K562 (cell line): ENCODE measurements around the gene NUSAP1. TPM values are rescaled to one million over a fixed set of nuclear protein-coding genes. Genes with fewer than 3 reads are reported as not detected.

Experiments
- CBFA2T3 ChIP-seq: fragments of 450-650 bp; IDR thresholded peaks from 2 replicates; pipeline ENCODE4 v1.6.1; 2017
- CBX2 ChIP-seq: fragments of 200-600 bp; sonication (generic); IDR thresholded peaks from one replicate; pipeline ENCODE4 v1.6.1; 2012; ENCODE audit warnings: mild to moderate bottlenecking, low read length, inconsistent platforms; ENCODE audit not compliant: insufficient read depth, poor library complexity, severe bottlenecking
- CBX8 ChIP-seq: fragments of 200-600 bp; sonication (generic); IDR thresholded peaks from 2 replicates; pipeline ENCODE4 v1.6.1; 2012; ENCODE audit warnings: borderline replicate concordance, mixed run types, low read depth, mild to moderate bottlenecking, moderate library complexity, mixed read lengths, low read length, control low read depth, inconsistent platforms; ENCODE audit not compliant: poor library complexity, severe bottlenecking; ENCODE audit errors: extremely low read depth
- CTBP1 ChIP-seq: fragments of 450-650 bp; IDR thresholded peaks from 2 replicates; pipeline ENCODE4 v1.6.1; 2016; ENCODE audit warnings: borderline replicate concordance
- DACH1 ChIP-seq: fragments of 450-650 bp; IDR thresholded peaks from 2 replicates; pipeline ENCODE4 v1.6.1; 2018; ENCODE audit not compliant: partially characterized antibody
- E2F5 ChIP-seq: sonication (generic); formaldehyde crosslinking; IDR thresholded peaks from 2 replicates; pipeline ENCODE4 v1.8.0; 2022; ENCODE audit warnings: mild to moderate bottlenecking, missing genetic modification reagents
- FIP1L1 ChIP-seq: fragments of 200-400 bp; formaldehyde crosslinking; IDR thresholded peaks from 2 replicates; pipeline ENCODE4 v1.6.1; 2018; ENCODE audit warnings: mild to moderate bottlenecking, low read depth, low read length; ENCODE audit not compliant: poor library complexity, severe bottlenecking
- FOXA1 ChIP-seq: fragments of 450-650 bp; IDR thresholded peaks from 2 replicates; pipeline ENCODE4 v1.6.1; 2016; ENCODE audit warnings: mild to moderate bottlenecking, borderline replicate concordance
- HDAC1 ChIP-seq, 2 experiments: fragments of 450-650 bp; IDR thresholded peaks; 2 replicates each; pipeline ENCODE4 v1.6.1; 2016 to 2017; ENCODE audit warnings: inconsistent platforms in 1 of 2, mild to moderate bottlenecking in 1 of 2, moderate library complexity in 1 of 2
- HNRNPLL ChIP-seq: fragments of 200-400 bp; formaldehyde crosslinking; IDR thresholded peaks from 2 replicates; pipeline ENCODE4 v1.6.1; 2017; ENCODE audit warnings: low read length, low read depth, mild to moderate bottlenecking; ENCODE audit not compliant: poor library complexity, severe bottlenecking
- JUN ChIP-seq, 2 experiments: sonication (generic) in 1 of 2; formaldehyde crosslinking in 1 of 2; IDR thresholded peaks; 2 replicates each; pipeline versions ENCODE4 v1.6.1 to v1.8.0; 2012 to 2022; ENCODE audit warnings: borderline replicate concordance in 2 of 2, mild to moderate bottlenecking in 2 of 2, improper control_type of control experiment in 1 of 2, low read depth in 1 of 2, low read length in 1 of 2, missing genetic modification reagents in 1 of 2
- NEUROD1 ChIP-seq: fragments of 150-350 bp; IDR thresholded peaks from 2 replicates; pipeline ENCODE4 v1.6.1; 2014; ENCODE audit warnings: borderline replicate concordance, low read length, low read depth; ENCODE audit not compliant: partially characterized antibody
- PBX2 ChIP-seq, 2 experiments: IDR thresholded peaks in 1 of 2; conservative IDR thresholded peaks in 1 of 2; 2 replicates each; pipeline ENCODE4 v1.6.1; 2016; ENCODE audit warnings: low read depth in 2 of 2, mild to moderate bottlenecking in 1 of 2, missing compliant biosample characterization in 1 of 2, missing genetic modification characterization in 1 of 2, moderate library complexity in 1 of 2
- POLR2A ChIP-seq: fragments of 450-650 bp; conservative IDR thresholded peaks from 2 replicates; pipeline ENCODE4 v1.6.1; 2016
- SIN3A ChIP-seq, 2 experiments: fragments of 150-350 bp in 1 of 2; IDR thresholded peaks; 2 replicates each; pipeline ENCODE4 v1.6.1; 2011 to 2016; ENCODE audit warnings: borderline replicate concordance in 2 of 2, low read depth in 2 of 2, low read length in 2 of 2, mild to moderate bottlenecking in 2 of 2, moderate library complexity in 2 of 2; ENCODE audit not compliant: control insufficient read depth in 1 of 2
- SP2 ChIP-seq: IDR thresholded peaks from 2 replicates; pipeline ENCODE4 v1.6.1; 2011; ENCODE audit warnings: mild to moderate bottlenecking, low read depth, low read length, moderate library complexity; ENCODE audit not compliant: poor library complexity, severe bottlenecking; ENCODE audit errors: extremely low read depth
- SPI1 ChIP-seq: IDR thresholded peaks from 2 replicates; pipeline ENCODE4 v1.6.1; 2011; ENCODE audit warnings: low read depth, low read length, control low read depth, borderline replicate concordance
- YBX1 ChIP-seq: fragments of 450-650 bp; IDR thresholded peaks from 2 replicates; pipeline ENCODE4 v1.7.1; 2016; ENCODE audit warnings: mild to moderate bottlenecking
- ZBTB1 ChIP-seq: sonication (generic); formaldehyde crosslinking; IDR thresholded peaks from 2 replicates; pipeline ENCODE4 v1.8.1; 2023; ENCODE audit warnings: missing genetic modification reagents, low read depth, mild to moderate bottlenecking, borderline replicate concordance
- ZNF232 ChIP-seq: sonication (generic); formaldehyde crosslinking; IDR thresholded peaks from 2 replicates; pipeline ENCODE4 v1.8.0; 2022; ENCODE audit warnings: mild to moderate bottlenecking, missing genetic modification reagents
- polyA plus RNA-seq, 8 experiments: library from polyadenylated mRNA; depleted of rRNA in 4 of 8; stranded (reverse) in 5 of 8; unstranded in 3 of 8; fragments of >200 nt; fragmentation: Nextera tagmentation in 2 of 8; fragmentation: Illumina TruSeq in 1 of 8; extraction: Ambion mirVana in 2 of 8; extraction: Trizol in 1 of 8; gene quantifications; 2 replicates each; pipeline versions ENCODE4 v1.2.1 to v1.2.3, GENCODE V29; 2011 to 2014; ENCODE audit warnings: inconsistent platforms in 1 of 8, missing spikeins in 1 of 8
- total RNA-seq, 7 experiments: library from RNA; depleted of rRNA in 6 of 7; stranded (reverse); fragments of >200 nt in 6 of 7; fragmentation: Illumina TruSeq in 2 of 7; extraction: Trizol in 2 of 7; gene quantifications; 2 replicates each; pipeline versions ENCODE4 v1.2.1 to v1.2.3, GENCODE V29; 2011 to 2021; ENCODE audit warnings: low replicate concordance in 1 of 7

NUSAP1 gene
- total and polyA plus RNA-seq, 9 of the 15 experiments (the other 6 are each of a cell fraction or from before 2014, with no cell fraction given), result 119 to 266 (median 227) TPM

GRCh38 chr15:41283653-41284426, 48.8 kb upstream of the NUSAP1 start (continued):
- TF ChIP-seq E2F5 (CRISPR knock-in tag) (peak; percentile 77), HNRNPLL (peak; percentile 91), FOXA1 (no peak), NEUROD1 (peak; percentile 96), YBX1 (no peak), CBX8 (no peak), ZBTB1 (peak; percentile 86), DACH1 (peak; percentile 23), SIN3A (IDR thresholded peaks at IDR 0.05; ENCODE audit: borderline replicate concordance in 2 of 2, control insufficient read depth in 1 of 2, low read depth in 2 of 2, low read length in 2 of 2) (peak; percentile 82 to 90; a peak in 3 of 4 replicates), POLR2A (peak; percentile 97), SP2 (peak; percentile 93), FIP1L1 (peak; percentile 68), PBX2 (CRISPR knock-in tag; IDR thresholded peaks at IDR 0.05; ENCODE audit: low read depth) (peak; percentile 99), PBX2 (tag; conservative IDR thresholded peaks at IDR 0.05; ENCODE audit: low read depth) (peak; percentile 100), SPI1 (no peak), CTBP1 (peak; percentile 26; the same call in 1 of the 2 replicates), ZNF232 (CRISPR knock-in tag) (peak; percentile 74; the same call in 1 of the 2 replicates), HDAC1 (IDR thresholded peaks at IDR 0.05) (peak in 1 of 2 experiments; percentile 87; a peak in 2 of 4 replicates), JUN (IDR thresholded peaks at IDR 0.05; ENCODE audit: borderline replicate concordance, low read depth, low read length) (0 out of 2 replicates have a peak, but pooled peaks have one; percentile 33), JUN (CRISPR knock-in tag; IDR thresholded peaks at IDR 0.05; ENCODE audit: borderline replicate concordance) (peak; percentile 54; the same call in 1 of the 2 replicates), CBFA2T3 (no peak), CBX2 (no peak)
